Omental fat pad (tissue), 4 donors: ENCODE results near the gene SMAD3. TPM values are rescaled to one million over a fixed set of nuclear protein-coding genes. Genes with fewer than 3 reads are reported as not detected.
"Not testable (repeated sequence)": the region's sequence is repeated elsewhere in the genome, so short reads cannot be mapped to it uniquely, and the experiment has no call there.

Experiments
- ATAC-seq: fragments of 150-250 bp; one replicate; pipeline ENCODE4 v1.9.1; 2016; ENCODE audit warnings: mild to moderate bottlenecking, moderate library complexity; ENCODE audit not compliant: low FRiP score
- DNase-seq: peaks from one replicate; pipeline ENCODE4 v3.0.0-alpha.2; 2019; ENCODE audit warnings: low spot score
- total RNA-seq, 4 donors: library from RNA; depleted of rRNA; stranded (reverse); fragments of >200 nt; gene quantifications; one replicate each; pipeline ENCODE4 v1.1.0, GENCODE V29; 2016
- TF ChIP-seq, protein P1 (sequence below), 3 donors: fragments of 450-650 bp; IDR thresholded peaks; one replicate each; pipeline ENCODE4 v1.5.1; 2016 to 2017; ENCODE audit warnings: antibody characterized with exemption in 3 of 3, mild to moderate bottlenecking in 3 of 3, moderate library complexity in 2 of 3

SMAD3 gene
- 10 to 100 TPM; 30.9 to 58.1 (median 49.9) TPM for total RNA-seq

DNA sequence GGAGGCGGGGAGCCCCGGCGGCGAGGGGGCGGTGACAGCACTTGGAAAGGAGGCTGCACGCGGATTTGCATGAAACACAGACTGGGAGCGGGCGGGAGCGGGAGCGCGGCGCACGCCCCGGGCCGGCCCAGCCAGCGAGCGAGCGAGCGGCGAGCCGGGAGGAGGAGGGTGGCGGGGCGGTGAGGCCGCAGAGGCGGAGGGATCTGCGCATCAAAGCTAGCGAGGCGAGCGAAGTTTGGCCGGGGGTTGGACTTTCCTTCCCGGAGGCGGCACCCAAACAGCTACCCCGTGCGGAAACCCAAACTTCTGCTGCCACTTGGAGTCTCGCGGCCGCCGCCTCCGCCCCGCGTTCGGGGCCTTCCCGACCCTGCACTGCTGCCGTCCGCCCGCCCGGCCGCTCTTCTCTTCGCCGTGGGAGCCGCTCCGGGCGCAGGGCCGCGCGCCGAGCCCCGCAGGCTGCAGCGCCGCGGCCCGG, at the start of gene SMAD3:
Gene SMAD3, plus strand, starts transcription at position 72 of the 475 bp plus-strand sequence. CDS start 553 bp downstream, outside the sequence.
- peak; percentile 81 for ATAC-seq
- DNase-seq, result no peak
- TF ChIP-seq, protein P1, sequence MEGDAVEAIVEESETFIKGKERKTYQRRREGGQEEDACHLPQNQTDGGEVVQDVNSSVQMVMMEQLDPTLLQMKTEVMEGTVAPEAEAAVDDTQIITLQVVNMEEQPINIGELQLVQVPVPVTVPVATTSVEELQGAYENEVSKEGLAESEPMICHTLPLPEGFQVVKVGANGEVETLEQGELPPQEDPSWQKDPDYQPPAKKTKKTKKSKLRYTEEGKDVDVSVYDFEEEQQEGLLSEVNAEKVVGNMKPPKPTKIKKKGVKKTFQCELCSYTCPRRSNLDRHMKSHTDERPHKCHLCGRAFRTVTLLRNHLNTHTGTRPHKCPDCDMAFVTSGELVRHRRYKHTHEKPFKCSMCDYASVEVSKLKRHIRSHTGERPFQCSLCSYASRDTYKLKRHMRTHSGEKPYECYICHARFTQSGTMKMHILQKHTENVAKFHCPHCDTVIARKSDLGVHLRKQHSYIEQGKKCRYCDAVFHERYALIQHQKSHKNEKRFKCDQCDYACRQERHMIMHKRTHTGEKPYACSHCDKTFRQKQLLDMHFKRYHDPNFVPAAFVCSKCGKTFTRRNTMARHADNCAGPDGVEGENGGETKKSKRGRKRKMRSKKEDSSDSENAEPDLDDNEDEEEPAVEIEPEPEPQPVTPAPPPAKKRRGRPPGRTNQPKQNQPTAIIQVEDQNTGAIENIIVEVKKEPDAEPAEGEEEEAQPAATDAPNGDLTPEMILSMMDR (IDR thresholded peaks at IDR 0.05), result no peak

DNA sequence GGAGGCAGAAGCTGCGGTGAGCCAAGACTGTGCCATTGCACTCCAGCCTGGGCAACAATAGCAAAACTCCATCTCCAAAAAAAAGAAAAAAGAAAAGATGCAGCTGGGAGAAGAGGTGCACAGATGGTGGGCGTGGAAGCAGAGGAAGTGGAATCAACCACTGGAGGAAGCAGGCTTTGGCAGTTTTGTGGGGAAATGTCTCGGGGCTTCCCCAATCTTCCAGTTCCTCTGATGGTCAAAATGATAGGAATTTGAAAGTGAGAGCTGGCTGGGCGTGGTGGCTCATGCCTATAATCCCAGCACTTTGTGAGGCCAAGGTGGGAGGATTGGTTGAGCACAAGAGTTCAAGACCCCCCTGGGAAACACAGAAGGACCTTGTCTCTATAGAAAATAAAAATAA, 48.1 kb upstream of the SMAD3 start:
- TF ChIP-seq, protein P1 (IDR thresholded peaks at IDR 0.05), result no peak
- ATAC-seq (no peak), DNase-seq (no peak)

DNA sequence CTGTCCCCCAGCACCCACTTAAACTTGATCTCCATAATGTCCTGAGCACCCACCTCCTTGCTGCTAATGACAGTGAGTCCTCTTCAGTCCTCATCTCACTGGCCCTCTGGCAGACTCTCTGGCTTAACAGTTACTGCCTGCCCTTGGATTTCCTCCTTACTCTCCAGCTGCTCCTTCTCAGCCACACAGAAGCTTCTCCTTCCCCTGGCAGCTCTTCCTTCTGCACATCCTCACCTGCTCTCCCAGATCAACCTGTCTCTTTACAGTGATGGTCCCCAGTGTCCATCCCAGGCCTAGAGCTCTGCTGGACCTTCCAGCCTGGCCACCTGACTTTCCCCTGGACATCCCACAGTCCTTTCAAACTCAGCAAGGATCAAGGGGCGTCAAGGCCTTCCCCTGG, 47.4 kb upstream of the SMAD3 start:
- DNase-seq, result no peak
- TF ChIP-seq, protein P1 (IDR thresholded peaks at IDR 0.05), result no peak
- ATAC-seq, result no peak

DNA sequence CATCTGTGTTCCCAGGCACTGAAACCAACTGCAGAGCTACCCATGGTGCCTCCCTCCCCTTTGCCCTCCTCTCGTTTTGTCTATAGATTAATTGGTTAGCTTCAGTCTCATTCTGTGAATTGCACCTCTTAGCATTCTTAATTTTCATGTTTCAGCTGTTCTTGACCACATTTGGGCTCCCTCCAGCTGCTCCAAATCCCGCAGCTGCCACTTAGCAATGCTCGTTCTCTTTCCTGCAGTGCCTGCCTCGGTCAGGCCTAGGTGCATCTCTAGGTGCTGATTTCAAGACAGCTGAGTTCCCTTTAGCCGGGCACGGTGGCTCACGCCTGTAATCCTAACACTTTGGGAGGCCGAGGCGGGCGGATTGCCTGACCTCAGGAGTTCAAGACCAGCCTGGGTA, 47.0 kb upstream of the SMAD3 start:
- TF ChIP-seq, protein P1 (IDR thresholded peaks at IDR 0.05), result no peak
- ATAC-seq, result no peak
- DNase-seq, result no peak

DNA sequence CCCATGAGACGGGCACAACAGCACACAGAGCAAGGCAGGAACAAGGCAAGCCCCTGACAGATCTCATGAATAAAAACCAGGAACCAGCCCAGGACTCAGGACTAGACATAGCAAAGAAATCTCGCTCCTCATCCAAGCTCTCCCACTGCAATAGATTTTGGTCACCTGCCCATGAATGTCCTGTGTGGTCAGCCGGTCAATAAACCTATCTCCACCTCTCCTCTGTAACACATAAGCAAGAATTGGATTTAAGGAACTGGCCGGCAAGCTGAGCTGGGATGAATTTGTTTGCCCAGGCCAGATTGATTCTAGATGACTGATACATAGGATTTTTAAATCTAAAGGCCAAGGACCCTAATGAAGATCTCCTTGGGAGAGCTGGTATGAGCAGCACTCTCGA, 46.3 kb upstream of the SMAD3 start:
- TF ChIP-seq, protein P1 (IDR thresholded peaks at IDR 0.05), result no peak
- ATAC-seq (no peak), DNase-seq (no peak)

DNA sequence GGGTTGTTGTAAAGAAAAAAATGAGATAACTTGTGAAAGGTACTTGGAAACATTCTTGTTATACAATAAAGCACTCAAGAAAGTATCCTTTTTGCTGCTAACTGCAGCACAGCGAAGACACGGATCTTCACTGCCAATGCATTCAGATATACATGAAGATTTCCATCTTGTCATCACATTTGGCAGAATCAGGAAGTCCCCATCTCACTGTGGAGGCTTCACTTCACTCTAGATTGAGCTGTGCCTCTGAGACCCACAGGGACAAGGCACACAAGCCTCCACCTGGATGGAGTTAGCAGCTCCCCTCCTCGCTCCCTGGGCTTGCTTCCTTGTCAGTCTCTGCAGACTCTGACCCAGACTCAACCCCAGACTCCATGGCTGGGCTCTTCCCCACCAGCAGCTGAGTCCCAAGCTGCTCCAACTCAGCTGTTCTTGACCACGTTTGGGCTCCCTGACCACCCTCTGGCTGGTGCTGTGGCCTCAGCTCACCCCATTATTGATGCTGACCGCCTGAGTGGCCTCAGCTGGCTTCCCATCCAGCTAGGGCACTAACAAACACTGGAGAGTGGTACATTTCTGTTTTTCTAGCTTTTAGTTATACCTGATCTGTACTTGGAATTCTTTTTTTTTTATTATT, 45.4 kb upstream of the SMAD3 start:
- ATAC-seq, result no peak
- TF ChIP-seq, protein P1 (IDR thresholded peaks at IDR 0.05), result no peak
- no peak for DNase-seq

DNA sequence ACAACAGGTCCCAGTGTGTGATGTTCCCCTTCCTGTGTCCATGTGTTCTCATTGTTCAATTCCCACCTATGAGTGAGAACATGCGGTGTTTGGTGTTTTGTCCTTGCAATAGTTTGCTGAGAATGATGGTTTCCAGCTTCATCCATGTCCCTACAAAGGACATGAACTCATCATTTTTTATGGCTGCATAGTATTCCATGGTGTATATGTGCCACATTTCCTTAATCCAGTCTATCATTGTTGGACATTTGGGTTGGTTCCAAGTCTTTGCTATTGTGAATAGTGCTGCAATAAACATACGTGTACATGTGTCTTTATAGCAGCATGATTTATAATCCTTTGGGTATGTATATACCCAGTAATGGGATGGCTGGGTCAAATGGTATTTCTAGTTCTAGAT, 44.7 kb upstream of the SMAD3 start:
- DNase-seq, ATAC-seq: not testable (repeated sequence)
